SK-N-SH treated with all-trans-retinoic acid at 6 μM for 48 hours (cell line): ENCODE data around the gene CUBN.
A peak's percentile ranks its signal among the peaks of the same experiment; 100 is the strongest.

Experiments used
- ATAC-seq: fragments of 200-7000 bp; cut with Tn5 transposase; 3 replicates; pipeline ENCODE4 v1.9.1; 2020; ENCODE audit warnings: mild to moderate bottlenecking, moderate library complexity
- ARNTL ChIP-seq: fragments of 450-650 bp; formaldehyde crosslinking; IDR thresholded peaks from 2 replicates; pipeline ENCODE4 v1.5.0; 2020; ENCODE audit warnings: low read depth, mild to moderate bottlenecking, moderate library complexity, borderline replicate concordance
- BACH2 ChIP-seq: fragments of 250-450 bp; sonication (Bioruptor Pico); IDR thresholded peaks from 2 replicates; pipeline ENCODE4 v1.9.0; 2021; ENCODE audit warnings: mild to moderate bottlenecking, borderline replicate concordance
- CREB5 ChIP-seq: fragments of 250-450 bp; sonication (Bioruptor Pico); IDR thresholded peaks from 2 replicates; pipeline ENCODE4 v1.5.1; 2020; ENCODE audit warnings: low read depth, mild to moderate bottlenecking, moderate library complexity
- CSDC2 ChIP-seq: fragments of 250-450 bp; sonication (Bioruptor Pico); IDR thresholded peaks from 2 replicates; pipeline ENCODE4 v1.5.0; 2020; ENCODE audit warnings: mild to moderate bottlenecking, moderate library complexity
- CSRNP3 ChIP-seq: fragments of 250-450 bp; sonication (Bioruptor Pico); IDR thresholded peaks from 2 replicates; pipeline ENCODE4 v1.5.1; 2021; ENCODE audit warnings: mild to moderate bottlenecking, moderate library complexity
- ESRRG ChIP-seq: fragments of 250-450 bp; sonication (Bioruptor Pico); IDR thresholded peaks from 2 replicates; pipeline ENCODE4 v1.6.1; 2021; ENCODE audit warnings: mild to moderate bottlenecking
- GLIS3 ChIP-seq: fragments of 250-450 bp; sonication (Bioruptor Pico); IDR thresholded peaks from 2 replicates; pipeline ENCODE4 v1.5.0; 2020; ENCODE audit warnings: mild to moderate bottlenecking, moderate library complexity
- ISL1 ChIP-seq: fragments of 250-450 bp; sonication (Bioruptor Pico); IDR thresholded peaks from 2 replicates; pipeline ENCODE4 v2.1.2; 2022; ENCODE audit warnings: mild to moderate bottlenecking, moderate library complexity
- OSR1 ChIP-seq: fragments of 250-450 bp; sonication (Bioruptor Pico); IDR thresholded peaks from 2 replicates; pipeline ENCODE4 v1.8.0; 2022; ENCODE audit warnings: moderate library complexity, mild to moderate bottlenecking, inconsistent platforms
- PATZ1 ChIP-seq: fragments of 250-450 bp; sonication (Bioruptor Pico); IDR thresholded peaks from 2 replicates; pipeline ENCODE4 v1.8.0; 2020; ENCODE audit warnings: mild to moderate bottlenecking, moderate library complexity, borderline replicate concordance
- POU6F1 ChIP-seq: fragments of 250-450 bp; sonication (Bioruptor Pico); IDR thresholded peaks from 2 replicates; pipeline ENCODE4 v1.8.0; 2021; ENCODE audit warnings: low read depth, mild to moderate bottlenecking, moderate library complexity, borderline replicate concordance
- PPARA ChIP-seq: fragments of 250-450 bp; sonication (Bioruptor Pico); IDR thresholded peaks from 2 replicates; pipeline ENCODE4 v1.5.0; 2020; ENCODE audit warnings: mild to moderate bottlenecking, borderline replicate concordance
- RARB ChIP-seq: fragments of 250-450 bp; sonication (Bioruptor Pico); IDR thresholded peaks from 2 replicates; pipeline ENCODE4 v1.8.0; 2021; ENCODE audit warnings: mild to moderate bottlenecking, moderate library complexity
- SNAI2 ChIP-seq: fragments of 250-450 bp; sonication (Bioruptor Pico); IDR thresholded peaks from 2 replicates; pipeline ENCODE4 v1.5.0; 2020; ENCODE audit warnings: mild to moderate bottlenecking, moderate library complexity
- TCF4 ChIP-seq: fragments of 250-450 bp; sonication (Bioruptor Pico); IDR thresholded peaks from 2 replicates; pipeline ENCODE4 v1.8.0; 2021; ENCODE audit warnings: mild to moderate bottlenecking, moderate library complexity, borderline replicate concordance
- TOX ChIP-seq: fragments of 250-450 bp; sonication (Bioruptor Pico); IDR thresholded peaks from 2 replicates; pipeline ENCODE4 v1.8.0; 2021; ENCODE audit warnings: mild to moderate bottlenecking, moderate library complexity, borderline replicate concordance
- TSHZ2 ChIP-seq: fragments of 250-450 bp; sonication (Bioruptor Pico); IDR thresholded peaks from 2 replicates; pipeline ENCODE4 v1.5.0; 2020; ENCODE audit warnings: mild to moderate bottlenecking, moderate library complexity
- ZFP3 ChIP-seq: fragments of 250-450 bp; sonication (Bioruptor Pico); IDR thresholded peaks from 2 replicates; pipeline ENCODE4 v1.5.0; 2020; ENCODE audit warnings: mild to moderate bottlenecking, moderate library complexity
- ZFP30 ChIP-seq: fragments of 450-650 bp; formaldehyde crosslinking; IDR thresholded peaks from 2 replicates; pipeline ENCODE4 v1.5.0; 2022; ENCODE audit warnings: mild to moderate bottlenecking, moderate library complexity
- ZNF565 ChIP-seq: fragments of 450-650 bp; formaldehyde crosslinking; conservative IDR thresholded peaks from 2 replicates; pipeline ENCODE4 v1.5.0; 2020; ENCODE audit warnings: low read depth, mild to moderate bottlenecking, moderate library complexity
- ZNF70 ChIP-seq: fragments of 450-650 bp; formaldehyde crosslinking; IDR thresholded peaks from 2 replicates; pipeline ENCODE4 v1.5.0; 2020; ENCODE audit warnings: mild to moderate bottlenecking, moderate library complexity
- ZNF8 ChIP-seq: fragments of 450-650 bp; formaldehyde crosslinking; IDR thresholded peaks from 2 replicates; pipeline ENCODE4 v1.5.0; 2020; ENCODE audit warnings: mild to moderate bottlenecking, moderate library complexity

CUBN gene

GRCh38 chr10:16965740-16966447 lies 163.7 kb downstream of the CUBN start:
- peak; percentile 88 for ATAC-seq
- TF ChIP-seq GLIS3 = no peak
- TF ChIP-seq ISL1 (CRISPR knock-in tag) = peak; percentile 81
- 0 out of 2 replicates have a peak, but pooled peaks have one; percentile 13 for TF ChIP-seq PATZ1 (CRISPR knock-in tag)
- 0 out of 2 replicates have a peak, but pooled peaks have one; percentile 38 for TF ChIP-seq CSDC2 (CRISPR knock-in tag)
- peak; percentile 50; the same call in 1 of the 2 replicates for TF ChIP-seq CREB5

GRCh38 chr10:16965344-16965616 lies 164.3 kb downstream of the CUBN start:
- TF ChIP-seq GLIS3 = no peak
- no peak for TF ChIP-seq ZNF8
- TF ChIP-seq ZFP30 (CRISPR knock-in tag) = no peak
- no peak for TF ChIP-seq TOX (CRISPR knock-in tag)
- no peak for TF ChIP-seq ZNF565 (CRISPR knock-in tag)
- TF ChIP-seq ESRRG (CRISPR knock-in tag) = no peak
- TF ChIP-seq ARNTL (CRISPR knock-in tag) = no peak
- no peak for TF ChIP-seq TCF4 (CRISPR knock-in tag)
- TF ChIP-seq CREB5 = no peak
- no peak for TF ChIP-seq RARB (CRISPR knock-in tag)
- TF ChIP-seq POU6F1 (CRISPR knock-in tag) = no peak
- TF ChIP-seq SNAI2 (CRISPR knock-in tag) = no peak
- ATAC-seq = no peak

- ATAC-seq = no peak
- no peak for TF ChIP-seq POU6F1 (CRISPR knock-in tag)
- TF ChIP-seq OSR1 (CRISPR knock-in tag) = no peak
- TF ChIP-seq TCF4 (CRISPR knock-in tag) = peak; percentile 76
- TF ChIP-seq RARB (CRISPR knock-in tag) = no peak
- TF ChIP-seq TSHZ2 (CRISPR knock-in tag) = no peak
- TF ChIP-seq BACH2 (CRISPR knock-in tag) = no peak
- TF ChIP-seq ZNF70 (CRISPR knock-in tag) = no peak
- TF ChIP-seq CREB5 = no peak
- no peak for TF ChIP-seq GLIS3
- no peak for TF ChIP-seq CSRNP3 (CRISPR knock-in tag)
- no peak for TF ChIP-seq ZFP3 (CRISPR knock-in tag)
- TF ChIP-seq TOX (CRISPR knock-in tag) = no peak
- TF ChIP-seq ISL1 (CRISPR knock-in tag) = peak; percentile 87
- TF ChIP-seq CSDC2 (CRISPR knock-in tag) = no peak
- TF ChIP-seq PPARA (CRISPR knock-in tag) = no peak
- TF ChIP-seq ESRRG (CRISPR knock-in tag) = no peak
Observed at GRCh38 chr10:16964576-16965343, 164.9 kb downstream of the CUBN start.
